GM19468 (cell line): ENCODE measurements around the gene AGTRAP.

Experiments
- ATAC-seq: cut with Tn5 transposase; IDR thresholded peaks from one replicate; pipeline ENCODE4 v1.9.1; 2021; ENCODE audit warnings: mild to moderate bottlenecking, moderate library complexity, moderate number of reproducible peaks; ENCODE audit not compliant: unreplicated experiment; ENCODE audit errors: extremely low read depth

AGTRAP gene

GRCh38 chr1:11735854-11736745 lies at the start of gene AGTRAP:
Gene AGTRAP, plus strand, starts transcription at chr1:11736136. Its CDS starts 73 bp downstream, at chr1:11736209.
- no peak for ATAC-seq

- ATAC-seq, result no peak
These were observed 47.4 kb upstream of the AGTRAP start for GRCh38 chr1:11688506-11688905.

GRCh38 chr1:11690397-11691301 lies 45.3 kb upstream of the AGTRAP start:
- no peak for ATAC-seq

GRCh38 chr1:11691302-11691914 lies 44.5 kb upstream of the AGTRAP start, which contains the start of gene DRAXIN:
Gene DRAXIN, plus strand, starts transcription at chr1:11691710. Its CDS starts 14,549 bp downstream, at chr1:11706259.
- ATAC-seq, result no peak

DNA sequence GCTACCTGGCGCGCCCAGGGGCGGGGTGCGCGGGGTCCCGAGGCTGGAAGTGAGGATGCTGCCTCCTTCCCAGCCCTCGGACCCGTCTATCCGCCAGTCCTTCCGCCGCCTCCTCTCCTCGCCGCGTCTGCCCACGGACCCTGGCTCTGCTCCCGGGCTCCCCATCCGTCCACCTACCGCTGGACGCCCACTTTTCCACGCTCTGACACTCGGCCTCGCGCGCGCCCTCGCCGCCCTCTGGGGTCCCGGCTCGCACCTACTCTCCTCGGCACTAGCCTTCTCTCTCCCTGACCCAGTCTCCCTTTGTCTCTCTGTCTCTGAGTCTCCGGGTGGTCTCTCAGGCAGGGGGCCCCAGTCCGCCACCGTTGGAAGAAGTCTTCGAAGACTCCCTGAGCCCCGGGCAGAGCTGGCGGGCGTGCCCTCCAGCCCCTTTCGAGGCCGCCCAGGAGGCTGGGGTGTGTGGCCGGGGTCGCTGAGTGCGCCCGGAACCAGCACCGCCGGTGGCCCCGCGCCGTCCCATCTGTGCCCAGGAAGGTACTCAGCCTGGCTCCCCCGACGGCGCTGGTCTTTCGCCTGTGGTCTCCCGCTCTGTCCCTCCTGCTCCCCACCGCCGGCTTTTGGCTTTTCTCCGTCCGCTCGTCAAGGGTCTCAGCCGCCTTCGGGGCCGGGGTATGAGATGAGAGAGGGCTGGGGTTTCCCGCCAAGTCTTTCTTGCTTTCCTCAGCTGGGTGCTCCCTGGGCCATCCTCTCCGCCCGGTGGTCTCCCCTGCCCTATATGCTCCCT lies 43.8 kb upstream of the AGTRAP start:
- no peak for ATAC-seq

DNA sequence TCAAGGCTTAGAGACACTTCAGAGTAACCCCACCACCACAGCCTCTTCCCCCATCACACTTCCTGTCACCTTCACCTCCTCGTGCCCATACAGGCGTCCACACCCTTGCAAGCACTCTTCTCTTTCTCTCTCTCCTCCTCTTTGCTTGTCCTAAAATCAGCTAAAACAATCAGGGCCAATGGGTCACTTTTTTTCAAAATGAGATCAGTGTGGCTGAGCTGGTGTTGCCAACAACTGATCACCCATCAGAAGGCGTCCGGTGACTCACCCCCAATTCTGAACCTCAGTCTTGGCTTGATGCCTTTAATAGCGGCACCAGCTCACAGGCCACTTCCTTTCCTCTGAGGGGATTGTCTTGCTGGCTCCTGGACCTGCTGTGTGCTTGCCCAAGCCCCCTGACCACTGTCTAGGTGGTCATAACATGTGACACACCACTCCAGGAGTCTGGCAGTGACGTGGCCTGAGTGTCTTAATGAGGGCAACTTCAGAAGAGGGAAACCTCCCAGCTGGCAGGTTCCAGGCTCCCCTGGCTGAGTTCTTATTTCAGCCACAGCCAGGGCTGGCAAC lies 42.8 kb upstream of the AGTRAP start:
- no peak for ATAC-seq

DNA sequence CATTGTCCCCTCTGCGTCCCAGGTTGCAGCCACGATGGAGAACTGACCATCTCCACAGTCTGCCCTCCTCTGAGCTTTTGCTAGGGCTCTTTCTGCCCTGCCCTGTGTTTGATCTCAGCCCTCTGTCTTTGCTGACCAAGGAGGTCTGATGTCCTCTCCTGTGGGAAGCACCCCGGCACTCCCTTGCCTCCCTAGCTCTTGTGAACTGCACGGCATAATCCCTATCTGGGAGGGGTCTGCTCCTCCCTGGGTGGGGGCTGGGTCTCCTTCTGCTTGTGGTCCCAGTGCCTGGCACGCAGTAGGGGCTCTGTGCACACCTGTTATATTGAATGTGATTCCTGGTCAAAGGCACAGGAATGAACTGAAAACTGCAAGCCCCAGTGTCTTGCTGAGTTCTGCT lies 42.0 kb upstream of the AGTRAP start:
- ATAC-seq, result no peak

DNA sequence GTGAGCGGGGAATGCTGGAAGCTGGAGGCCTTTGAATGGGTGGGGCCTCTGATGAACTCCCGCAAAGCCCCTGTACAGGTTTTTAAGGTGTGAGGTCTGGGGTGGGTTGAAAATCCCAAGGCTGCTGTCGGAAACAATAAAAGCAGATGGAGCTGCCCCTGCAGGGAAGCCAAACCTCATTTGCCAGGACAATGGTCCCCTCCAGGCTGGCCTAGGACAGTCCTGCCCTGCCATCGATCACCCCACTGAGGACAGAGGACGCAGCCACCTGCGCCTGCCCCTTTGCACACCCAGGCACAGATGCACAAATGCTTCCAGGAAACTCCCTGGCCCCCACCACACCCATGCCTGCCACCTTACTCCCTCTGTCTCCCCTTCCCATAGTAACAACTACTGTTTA lies 40.1 kb upstream of the AGTRAP start:
- no peak for ATAC-seq

- no peak for ATAC-seq
These were observed 38.6 kb upstream of the AGTRAP start for GRCh38 chr1:11697188-11697892.

DNA sequence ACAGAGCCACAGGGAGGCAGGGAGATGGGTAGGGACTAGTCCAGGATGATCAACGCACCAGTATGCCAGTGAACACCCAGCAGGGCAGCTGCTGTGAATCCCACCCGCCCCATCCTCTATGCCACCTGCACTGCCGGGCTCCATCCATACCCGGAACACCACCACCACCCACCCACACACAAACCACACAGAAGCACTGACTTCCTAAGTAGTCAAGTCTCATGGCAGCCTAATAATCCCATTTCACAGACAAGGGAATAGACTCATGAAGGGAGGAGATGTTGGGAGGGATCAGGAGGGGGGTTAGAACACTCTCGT lies 38.1 kb upstream of the AGTRAP start:
- no peak for ATAC-seq

DNA sequence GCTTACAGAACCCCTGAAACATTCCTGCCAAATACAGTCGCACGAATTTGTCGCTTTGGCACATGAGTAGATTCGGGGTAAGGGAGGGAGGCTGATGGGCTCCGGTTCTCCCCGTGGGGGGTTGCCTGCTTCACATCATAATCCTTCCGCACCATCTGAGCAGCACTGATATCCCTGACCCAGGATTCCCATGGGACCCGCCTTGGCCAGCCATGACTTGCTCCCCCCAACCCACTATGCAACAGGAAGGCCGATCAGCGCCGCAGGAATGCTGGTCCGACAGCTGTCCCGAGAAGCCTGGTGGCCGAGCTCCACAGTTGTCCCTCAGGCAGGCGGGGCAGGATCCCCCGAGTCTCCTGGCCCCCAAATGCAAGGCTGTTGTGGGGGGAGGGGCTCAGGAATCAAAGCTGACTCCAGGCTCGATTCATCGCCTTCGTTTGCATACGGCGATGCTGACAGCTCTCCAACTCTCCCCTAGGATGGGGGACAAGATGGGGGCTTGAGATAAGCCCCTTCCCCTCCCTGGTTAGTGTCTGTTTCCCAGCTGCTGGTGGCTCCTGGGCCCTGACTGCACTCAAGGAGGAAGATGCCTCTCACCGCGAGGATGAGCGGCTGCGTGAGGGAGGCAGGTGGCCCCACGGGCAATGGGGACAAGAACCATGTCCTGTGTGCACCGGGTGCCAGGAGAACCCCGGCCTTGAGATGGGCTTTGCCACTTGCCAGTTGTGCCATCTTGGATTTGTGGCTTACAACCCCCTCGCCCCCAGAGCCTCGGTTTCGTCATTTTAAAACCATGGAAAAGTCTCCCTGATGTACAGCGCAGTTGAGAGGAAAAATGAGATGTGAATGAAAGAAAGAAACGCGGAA lies 35.1 kb upstream of the AGTRAP start:
- no peak for ATAC-seq

DNA sequence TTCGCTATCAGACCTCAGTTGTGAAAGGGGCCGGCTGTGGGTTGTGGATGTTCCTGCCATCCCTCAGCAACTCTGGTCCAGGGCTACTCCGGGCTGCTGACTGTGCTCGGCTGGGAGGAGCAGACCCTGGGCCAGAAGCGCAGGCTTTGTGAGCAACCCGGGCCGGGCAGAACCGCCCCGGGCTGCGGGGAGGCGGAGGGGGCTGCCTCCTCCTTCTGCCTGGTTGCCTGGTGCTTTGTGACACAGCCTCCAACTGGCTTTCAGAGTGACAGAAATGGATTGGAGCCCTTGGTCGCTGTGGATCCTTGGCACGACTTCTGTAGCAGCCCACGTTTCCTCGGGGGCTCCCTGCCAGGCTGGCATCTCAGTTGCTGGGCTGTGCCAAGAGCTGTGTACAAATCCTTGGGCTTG lies 34.4 kb upstream of the AGTRAP start:
- ATAC-seq, result no peak

DNA sequence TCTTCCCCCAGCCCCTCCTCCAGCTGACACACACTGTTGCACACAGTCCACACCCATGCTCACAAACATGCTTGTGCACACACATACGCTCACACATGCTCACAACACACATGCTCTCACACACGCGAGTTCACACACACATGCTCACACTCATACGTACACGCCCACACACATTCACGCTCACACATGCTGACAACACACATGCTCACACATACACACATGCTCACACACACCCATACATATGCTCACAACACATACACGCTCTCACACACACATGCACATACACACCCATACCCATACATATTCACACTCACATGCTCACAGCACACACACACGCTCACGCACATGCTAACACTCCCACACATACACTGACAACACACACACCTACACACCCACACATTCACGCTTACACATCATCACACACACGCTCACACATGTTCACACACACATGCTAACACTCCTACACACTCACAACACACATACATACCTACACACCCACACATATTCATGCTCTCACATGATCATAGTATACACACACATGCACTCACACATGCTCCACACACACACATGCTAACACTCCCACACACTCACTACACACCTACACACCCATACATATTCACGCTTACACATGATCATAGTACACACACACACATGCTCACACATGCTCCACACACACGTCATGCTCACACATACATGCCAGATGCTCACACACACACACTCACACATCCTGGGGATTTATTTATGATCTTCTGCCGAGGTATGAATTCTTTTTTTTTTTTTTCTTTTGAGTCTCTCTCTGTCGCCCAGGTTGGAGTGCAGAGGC lies 33.7 kb upstream of the AGTRAP start:
- ATAC-seq, result no peak

- no peak for ATAC-seq
These were observed 32.4 kb upstream of the AGTRAP start for GRCh38 chr1:11703357-11704193.

DNA sequence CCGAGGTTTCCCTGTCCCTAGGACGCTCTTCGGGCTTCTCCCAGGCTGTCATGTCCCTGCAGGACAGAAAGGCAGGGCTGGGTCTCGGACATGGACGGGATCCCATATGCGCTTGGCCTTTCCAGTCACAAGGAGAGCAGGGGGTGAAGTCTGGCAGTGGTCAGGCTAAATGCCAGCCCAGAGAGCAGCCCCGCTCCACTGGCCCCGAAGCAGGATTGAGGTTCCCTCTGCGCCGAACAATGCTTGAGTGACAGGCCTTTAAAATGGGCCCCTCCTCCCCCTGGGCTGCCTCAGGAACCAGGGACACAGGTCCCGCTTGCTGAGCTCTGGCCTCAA lies 31.8 kb upstream of the AGTRAP start:
- ATAC-seq, result no peak

DNA sequence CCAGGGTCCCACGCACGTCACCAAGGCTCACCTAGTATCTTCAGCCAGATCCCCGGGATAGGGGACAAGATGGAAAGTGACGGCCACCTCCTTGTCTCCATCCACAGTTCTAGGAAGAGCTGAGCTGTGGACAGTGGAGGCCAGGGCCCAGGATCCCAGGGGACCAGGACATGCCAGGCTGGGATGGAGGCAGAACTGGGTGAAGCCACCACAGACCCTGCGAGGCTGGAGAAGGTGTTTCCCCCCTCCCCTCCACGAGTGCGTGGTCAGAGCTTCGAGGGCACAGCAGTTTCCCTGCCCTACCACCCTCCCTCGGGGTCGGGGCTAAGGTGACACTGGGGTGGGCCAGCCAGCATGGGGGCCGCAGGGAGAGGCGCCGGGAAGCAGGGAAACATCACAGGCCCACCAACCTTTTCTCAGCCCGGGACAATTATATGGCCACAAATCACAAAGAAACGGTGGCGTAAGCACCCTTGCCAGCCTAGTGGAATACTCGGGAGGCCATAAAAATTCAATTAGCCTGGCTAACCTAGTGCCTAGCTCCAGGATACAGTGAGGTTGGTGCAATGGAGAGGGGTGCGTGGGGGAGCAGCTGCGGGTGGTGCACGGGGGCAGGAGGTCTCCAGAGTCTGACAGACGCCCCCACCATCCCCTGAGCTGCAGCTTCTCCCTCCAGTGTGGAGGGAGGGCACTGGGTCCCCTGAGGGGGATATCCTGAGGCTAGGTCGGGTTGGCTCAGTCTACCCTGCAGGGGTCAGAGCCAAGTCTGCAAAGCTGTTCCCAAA lies 31.1 kb upstream of the AGTRAP start:
- ATAC-seq, result no peak
